SK-N-MC (cell line): ENCODE measurements around the gene ERBB3.

Experiments used
- EZH2 ChIP-seq: fragments of 200-600 bp; sonication (generic); IDR thresholded peaks from one replicate; pipeline ENCODE4 v1.6.1; 2017; ENCODE audit warnings: antibody characterized with exemption
- POLR2AphosphoS5 ChIP-seq: IDR thresholded peaks from 2 replicates; pipeline ENCODE4 v1.6.1; 2012; ENCODE audit warnings: mild to moderate bottlenecking, low read depth, low read length, borderline replicate concordance

- TF ChIP-seq POLR2AphosphoS5 (peak; percentile 90), EZH2 (no peak)
These were observed 48.1 kb downstream of the ERBB3 start, which contains the start of gene ESYT1 for GRCh38 chr12:56127888-56128669.
